Measurements from ENCODE around the gene KIAA0513. TPM values are rescaled to one million over a fixed set of nuclear protein-coding genes. Genes with fewer than 3 reads are reported as not detected.
"Not testable (repeated sequence)": the region's sequence is repeated elsewhere in the genome, so short reads cannot be mapped to it uniquely, and the experiment has no call there.

KIAA0513 gene
- total and polyA plus RNA-seq, 2 donors: 3.4 to 5.2 TPM

DNA sequence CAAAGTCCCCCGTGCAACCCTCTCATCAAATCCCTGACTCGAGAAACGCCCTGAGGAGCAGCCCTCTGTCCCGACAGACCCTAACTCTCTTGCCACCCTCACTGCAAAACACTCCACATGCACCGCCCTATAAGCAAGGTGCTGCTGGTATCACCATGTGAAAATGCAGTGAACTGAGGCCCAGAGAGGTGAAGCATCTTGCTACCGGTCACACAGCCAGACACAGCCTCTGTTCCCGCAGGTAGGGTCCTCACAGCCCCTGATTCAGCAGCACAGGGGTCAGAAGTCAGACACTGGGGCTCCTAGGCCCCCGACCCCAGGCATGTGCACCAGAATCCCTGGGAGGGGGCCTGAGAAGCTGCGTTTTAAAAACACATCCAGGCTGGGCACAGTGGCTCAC, 83.6 kb downstream of the KIAA0513 start:
- 89% methylated on average over 9 of the region's 9 CpGs for WGBS

DNA sequence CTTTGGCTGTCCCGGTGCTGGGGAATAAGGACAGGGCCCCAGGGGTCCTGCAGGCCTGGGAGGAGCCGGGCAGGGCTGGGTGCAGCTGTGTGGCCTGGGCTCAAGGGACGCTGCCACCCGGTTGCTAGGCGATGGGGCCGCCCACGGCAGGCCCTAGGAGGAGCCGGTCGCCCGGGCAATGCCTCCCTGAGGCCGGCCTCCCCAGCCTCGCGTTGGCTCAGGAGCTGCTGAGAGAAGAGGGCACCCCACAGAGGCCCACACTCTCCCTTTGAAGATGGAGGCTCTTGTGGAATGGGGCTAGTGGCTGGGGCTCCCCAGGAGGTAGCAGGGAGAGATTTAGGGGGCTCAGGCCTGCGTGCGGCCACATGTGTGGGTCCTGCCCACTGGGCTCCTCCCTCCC, 84.8 kb downstream of the KIAA0513 start, which contains the start of gene CIBAR2:
Gene CIBAR2 (minus strand): TSS at position 109 of the 400 bp plus-strand sequence. CDS start 120 bp downstream, outside the sequence.
- 95% methylated on average over 15 of the region's 15 CpGs for WGBS
- Histone ChIP-seq H3K4me3 (ENCODE audit: low read length in 2 of 2) (no peak within 1 kb of the TSS), H3K27me3 (ENCODE audit: control insufficient read depth in 2 of 2, insufficient read depth in 1 of 2, low read length in 1 of 2) (no peaks in the 10 kb centered on the region), H3K9me3 (ENCODE audit: control insufficient read depth in 2 of 2, insufficient read depth in 1 of 2, low read length in 1 of 2) (no peaks in the 10 kb centered on the region), H3K27ac (ENCODE audit: low read depth in 1 of 2, low read length in 1 of 2) (no peak within 1 kb of the TSS), H3K36me3 (ENCODE audit: control insufficient read depth in 2 of 2, insufficient read depth in 2 of 2, low read length in 1 of 2) (no peaks in the 10 kb centered on the region), H3K4me1 (ENCODE audit: control insufficient read depth in 2 of 2, insufficient read depth in 2 of 2, low read length in 2 of 2) (peaks cover 0 to 8% of the 10 kb centered on the region in 2 donors)
- no peak for DNase-seq (ENCODE audit: low read depth in 6 of 9, low spot score in 9 of 9)

More for the DNA sequence above, 83.6 kb downstream of the KIAA0513 start:
- Histone ChIP-seq H3K9me3 (ENCODE audit: control insufficient read depth in 2 of 2, insufficient read depth in 1 of 2, low read length in 1 of 2) (peaks cover 0 to 4% of the 10 kb centered on the region in 2 donors), H3K36me3 (ENCODE audit: control insufficient read depth in 2 of 2, insufficient read depth in 2 of 2, low read length in 1 of 2) (no peaks in the 10 kb centered on the region), H3K4me3 (ENCODE audit: low read length in 2 of 2) (no peak overlapping the region), H3K4me1 (ENCODE audit: control insufficient read depth in 2 of 2, insufficient read depth in 2 of 2, low read length in 2 of 2) (peaks cover 0 to 8% of the 10 kb centered on the region in 2 donors), H3K27me3 (ENCODE audit: control insufficient read depth in 2 of 2, insufficient read depth in 1 of 2, low read length in 1 of 2) (no peaks in the 10 kb centered on the region), H3K27ac (ENCODE audit: low read depth in 1 of 2, low read length in 1 of 2) (no peak overlapping the region)
- DNase-seq (ENCODE audit: low read depth in 6 of 9, low spot score in 9 of 9): no peak

GRCh38 chr16:85113168-85113733, 85.7 kb downstream of the KIAA0513 start:
- no peak overlapping the region for H3K4me3 ChIP-seq (ENCODE audit: low read length in 2 of 2)
- 97% methylated on average over 14 of the region's 14 CpGs for WGBS
- H3K27me3 ChIP-seq (ENCODE audit: control insufficient read depth in 2 of 2, insufficient read depth in 1 of 2, low read length in 1 of 2): no peaks in the 10 kb centered on the region
- H3K36me3 ChIP-seq (ENCODE audit: control insufficient read depth in 2 of 2, insufficient read depth in 2 of 2, low read length in 1 of 2): no peaks in the 10 kb centered on the region
- H3K4me1 ChIP-seq (ENCODE audit: control insufficient read depth in 2 of 2, insufficient read depth in 2 of 2, low read length in 2 of 2): peaks cover 0 to 8% of the 10 kb centered on the region in 2 donors
- no peak for DNase-seq (ENCODE audit: low read depth in 6 of 9, low spot score in 9 of 9)
- H3K27ac ChIP-seq (ENCODE audit: low read depth in 1 of 2, low read length in 1 of 2): no peak overlapping the region
- H3K9me3 ChIP-seq (ENCODE audit: control insufficient read depth in 2 of 2, insufficient read depth in 1 of 2, low read length in 1 of 2): peaks cover 0 to 5% of the 10 kb centered on the region in 2 donors

GRCh38 chr16:85113913-85114312, 86.3 kb downstream of the KIAA0513 start:
- DNase-seq (ENCODE audit: low read depth in 6 of 9, low spot score in 9 of 9): no peak
- Histone ChIP-seq H3K36me3 (ENCODE audit: control insufficient read depth in 2 of 2, insufficient read depth in 2 of 2, low read length in 1 of 2) (no peaks in the 10 kb centered on the region), H3K4me1 (ENCODE audit: control insufficient read depth in 2 of 2, insufficient read depth in 2 of 2, low read length in 2 of 2) (peaks cover 0 to 8% of the 10 kb centered on the region in 2 donors), H3K27me3 (ENCODE audit: control insufficient read depth in 2 of 2, insufficient read depth in 1 of 2, low read length in 1 of 2) (no peaks in the 10 kb centered on the region), H3K4me3 (ENCODE audit: low read length in 2 of 2) (no peak overlapping the region), H3K9me3 (ENCODE audit: control insufficient read depth in 2 of 2, insufficient read depth in 1 of 2, low read length in 1 of 2) (peaks cover 0 to 5% of the 10 kb centered on the region in 2 donors), H3K27ac (ENCODE audit: low read depth in 1 of 2, low read length in 1 of 2) (no peak overlapping the region)
- WGBS: 75% methylated on average over 14 of the region's 14 CpGs

GRCh38 chr16:85114909-85115567, 87.4 kb downstream of the KIAA0513 start:
- Histone ChIP-seq H3K4me1 (ENCODE audit: control insufficient read depth in 2 of 2, insufficient read depth in 2 of 2, low read length in 2 of 2) (peaks cover 0 to 8% of the 10 kb centered on the region in 2 donors), H3K4me3 (ENCODE audit: low read length in 2 of 2) (no peak overlapping the region), H3K27ac (ENCODE audit: low read depth in 1 of 2, low read length in 1 of 2) (no peak overlapping the region), H3K36me3 (ENCODE audit: control insufficient read depth in 2 of 2, insufficient read depth in 2 of 2, low read length in 1 of 2) (no peaks in the 10 kb centered on the region), H3K27me3 (ENCODE audit: control insufficient read depth in 2 of 2, insufficient read depth in 1 of 2, low read length in 1 of 2) (no peaks in the 10 kb centered on the region), H3K9me3 (ENCODE audit: control insufficient read depth in 2 of 2, insufficient read depth in 1 of 2, low read length in 1 of 2) (peaks cover 0 to 5% of the 10 kb centered on the region in 2 donors)
- 17% methylated on average over 20 of the region's 20 CpGs for WGBS
- DNase-seq (ENCODE audit: low read depth in 6 of 9, low spot score in 9 of 9): peak in 8 of 9 donors; percentile 26 to 81 (median 62)

DNA sequence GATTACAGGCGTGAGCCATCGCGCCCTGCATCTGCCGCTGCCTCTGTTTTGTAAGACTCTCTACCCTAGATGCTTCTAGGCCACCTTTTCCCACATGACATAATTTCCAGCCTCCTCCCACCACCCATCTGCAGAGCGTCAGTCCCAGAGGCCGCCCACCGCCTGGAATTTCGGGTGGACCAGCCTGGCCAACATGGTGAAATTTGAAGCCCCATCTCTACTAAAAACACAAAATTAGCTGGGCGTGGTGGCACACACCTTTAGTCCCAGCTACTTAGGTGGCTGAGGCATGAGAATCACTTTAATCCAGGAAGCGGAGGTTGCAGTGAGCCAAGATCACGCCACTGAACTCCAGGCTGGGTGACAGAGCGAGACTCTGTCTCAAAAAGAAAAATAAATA, 89.8 kb downstream of the KIAA0513 start:
- 93% methylated on average over 12 of the region's 12 CpGs for WGBS
- H3K27me3 ChIP-seq (ENCODE audit: control insufficient read depth in 2 of 2, insufficient read depth in 1 of 2, low read length in 1 of 2): no peaks in the 10 kb centered on the region
- H3K27ac ChIP-seq (ENCODE audit: low read depth in 1 of 2, low read length in 1 of 2): no peak overlapping the region
- DNase-seq (ENCODE audit: low read depth in 6 of 9, low spot score in 9 of 9): no peak
- H3K9me3 ChIP-seq (ENCODE audit: control insufficient read depth in 2 of 2, insufficient read depth in 1 of 2, low read length in 1 of 2): peaks cover 0 to 5% of the 10 kb centered on the region in 2 donors
- no peak overlapping the region for H3K4me3 ChIP-seq (ENCODE audit: low read length in 2 of 2)
- peaks cover 0 to 8% of the 10 kb centered on the region in 2 donors for H3K4me1 ChIP-seq (ENCODE audit: control insufficient read depth in 2 of 2, insufficient read depth in 2 of 2, low read length in 2 of 2)
- no peaks in the 10 kb centered on the region for H3K36me3 ChIP-seq (ENCODE audit: control insufficient read depth in 2 of 2, insufficient read depth in 2 of 2, low read length in 1 of 2)

DNA sequence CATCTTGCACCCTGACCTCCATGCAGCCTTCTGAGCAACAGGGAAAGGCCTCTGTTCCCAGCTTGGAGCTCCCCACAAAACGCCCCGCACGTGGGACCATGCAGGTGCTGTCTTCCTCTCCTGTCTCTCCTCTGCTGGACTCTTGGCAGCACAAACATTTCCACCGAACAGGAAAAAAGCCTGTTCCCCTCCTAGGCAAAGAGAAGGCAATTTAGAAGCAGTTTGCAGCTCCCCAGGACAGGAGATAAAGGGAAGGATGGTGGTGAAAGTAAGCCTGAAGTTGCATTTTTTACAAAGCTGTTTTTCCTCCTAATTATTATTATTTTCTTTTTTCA, 92.4 kb downstream of the KIAA0513 start:
- WGBS: 91% methylated on average over 4 of the region's 4 CpGs
- H3K27me3 ChIP-seq (ENCODE audit: control insufficient read depth in 2 of 2, insufficient read depth in 1 of 2, low read length in 1 of 2): no peaks in the 10 kb centered on the region
- DNase-seq (ENCODE audit: low read depth in 6 of 9, low spot score in 9 of 9): no peak

GRCh38 chr16:85123441-85123840, 95.8 kb downstream of the KIAA0513 start:
- not testable (repeated sequence) for H3K36me3 ChIP-seq (ENCODE audit: control insufficient read depth in 2 of 2, insufficient read depth in 2 of 2, low read length in 1 of 2); H3K4me3 ChIP-seq (ENCODE audit: low read length in 2 of 2); H3K27me3 ChIP-seq (ENCODE audit: control insufficient read depth in 2 of 2, insufficient read depth in 1 of 2, low read length in 1 of 2); H3K27ac ChIP-seq (ENCODE audit: low read depth in 1 of 2, low read length in 1 of 2); H3K9me3 ChIP-seq (ENCODE audit: control insufficient read depth in 2 of 2, insufficient read depth in 1 of 2, low read length in 1 of 2); DNase-seq (ENCODE audit: low read depth in 6 of 9, low spot score in 9 of 9)
- H3K4me1 ChIP-seq (ENCODE audit: control insufficient read depth in 2 of 2, insufficient read depth in 2 of 2, low read length in 2 of 2): peaks cover 0 to 15% of the 10 kb centered on the region in 2 donors
- 98% methylated on average over 6 of the region's 6 CpGs for WGBS

More for the DNA sequence above, 92.4 kb downstream of the KIAA0513 start:
- Histone ChIP-seq H3K4me1 (ENCODE audit: control insufficient read depth in 2 of 2, insufficient read depth in 2 of 2, low read length in 2 of 2) (peaks cover 0 to 4% of the 10 kb centered on the region in 2 donors), H3K4me3 (ENCODE audit: low read length in 2 of 2) (no peak overlapping the region), H3K27ac (ENCODE audit: low read depth in 1 of 2, low read length in 1 of 2) (no peak overlapping the region), H3K36me3 (ENCODE audit: control insufficient read depth in 2 of 2, insufficient read depth in 2 of 2, low read length in 1 of 2) (no peaks in the 10 kb centered on the region), H3K9me3 (ENCODE audit: control insufficient read depth in 2 of 2, insufficient read depth in 1 of 2, low read length in 1 of 2) (peaks cover 0 to 5% of the 10 kb centered on the region in 2 donors)

DNA sequence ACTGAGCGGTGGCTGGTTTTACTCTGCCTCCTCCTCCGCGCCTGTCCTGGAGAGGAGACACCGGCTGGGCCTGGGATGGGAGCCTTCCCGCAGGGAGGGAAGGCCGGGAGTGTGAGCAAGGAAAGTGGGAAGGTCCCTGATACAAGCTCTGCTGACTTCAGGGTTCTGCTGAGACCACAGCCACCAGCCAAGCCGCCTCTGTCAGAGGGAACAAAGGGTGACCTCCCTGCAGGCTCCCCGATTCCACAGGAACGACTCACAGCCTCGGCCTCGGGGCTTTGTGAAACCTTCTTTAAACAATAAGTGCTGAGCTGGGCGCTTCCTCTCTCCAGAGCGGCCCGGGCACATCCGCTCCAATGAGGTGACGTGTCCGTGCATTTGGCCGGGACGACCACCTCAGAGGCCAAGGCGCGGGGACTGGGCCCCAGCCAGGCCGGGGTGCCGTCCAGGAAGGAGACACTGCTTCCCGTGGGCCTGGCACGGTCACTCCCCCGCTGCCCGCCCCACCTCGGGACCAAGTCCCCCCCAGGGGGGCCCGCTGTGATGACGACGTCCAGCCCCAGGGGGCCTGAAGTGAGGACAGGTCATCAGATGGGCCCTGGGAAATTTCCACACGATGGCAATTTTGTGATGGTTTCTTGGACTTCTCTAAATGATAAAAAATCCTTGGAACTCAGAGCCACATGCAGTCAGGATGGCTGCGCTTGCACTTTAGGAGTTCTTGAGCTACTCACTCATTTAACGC, 96.5 kb downstream of the KIAA0513 start:
- WGBS: 94% methylated on average over 34 of the region's 34 CpGs
- Histone ChIP-seq H3K4me3 (ENCODE audit: low read length in 2 of 2) (no peak overlapping the region), H3K27ac (ENCODE audit: low read depth in 1 of 2, low read length in 1 of 2) (peak overlapping the region in 1 of 2 donors; percentile 24)

More for the DNA sequence above, 96.5 kb downstream of the KIAA0513 start:
- H3K9me3 ChIP-seq (ENCODE audit: control insufficient read depth in 2 of 2, insufficient read depth in 1 of 2, low read length in 1 of 2): no peaks in the 10 kb centered on the region
- peaks cover 0 to 15% of the 10 kb centered on the region in 2 donors for H3K4me1 ChIP-seq (ENCODE audit: control insufficient read depth in 2 of 2, insufficient read depth in 2 of 2, low read length in 2 of 2)
- no peaks in the 10 kb centered on the region for H3K36me3 ChIP-seq (ENCODE audit: control insufficient read depth in 2 of 2, insufficient read depth in 2 of 2, low read length in 1 of 2)
- peaks cover 0 to 9% of the 10 kb centered on the region in 2 donors for H3K27me3 ChIP-seq (ENCODE audit: control insufficient read depth in 2 of 2, insufficient read depth in 1 of 2, low read length in 1 of 2)
- DNase-seq (ENCODE audit: low read depth in 6 of 9, low spot score in 9 of 9): no peak
